Measurements from ENCODE around the gene DHODH.
A peak's percentile ranks its signal among the peaks of the same experiment; 100 is the strongest.
"Not testable (repeated sequence)": the region's sequence is repeated elsewhere in the genome, so short reads cannot be mapped to it uniquely, and the experiment has no call there.

The DHODH gene

GRCh38 chr16:72057313-72057712 is 48.8 kb downstream of the DHODH start:
- FAIRE-seq, result not testable (repeated sequence)

GRCh38 chr16:72059060-72059459 is 50.5 kb downstream of the DHODH start:
- FAIRE-seq, result not testable (repeated sequence)

DNA sequence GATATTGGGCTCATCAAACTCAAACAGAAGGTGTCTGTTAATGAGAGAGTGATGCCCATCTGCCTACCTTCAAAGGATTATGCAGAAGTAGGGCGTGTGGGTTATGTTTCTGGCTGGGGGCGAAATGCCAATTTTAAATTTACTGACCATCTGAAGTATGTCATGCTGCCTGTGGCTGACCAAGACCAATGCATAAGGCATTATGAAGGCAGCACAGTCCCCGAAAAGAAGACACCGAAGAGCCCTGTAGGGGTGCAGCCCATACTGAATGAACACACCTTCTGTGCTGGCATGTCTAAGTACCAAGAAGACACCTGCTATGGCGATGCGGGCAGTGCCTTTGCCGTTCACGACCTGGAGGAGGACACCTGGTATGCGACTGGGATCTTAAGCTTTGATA is 51.9 kb downstream of the DHODH start:
- FAIRE-seq, result no peak

- no peak for FAIRE-seq
Measured at GRCh38 chr16:72061564-72061963, 53.0 kb downstream of the DHODH start.

DNA sequence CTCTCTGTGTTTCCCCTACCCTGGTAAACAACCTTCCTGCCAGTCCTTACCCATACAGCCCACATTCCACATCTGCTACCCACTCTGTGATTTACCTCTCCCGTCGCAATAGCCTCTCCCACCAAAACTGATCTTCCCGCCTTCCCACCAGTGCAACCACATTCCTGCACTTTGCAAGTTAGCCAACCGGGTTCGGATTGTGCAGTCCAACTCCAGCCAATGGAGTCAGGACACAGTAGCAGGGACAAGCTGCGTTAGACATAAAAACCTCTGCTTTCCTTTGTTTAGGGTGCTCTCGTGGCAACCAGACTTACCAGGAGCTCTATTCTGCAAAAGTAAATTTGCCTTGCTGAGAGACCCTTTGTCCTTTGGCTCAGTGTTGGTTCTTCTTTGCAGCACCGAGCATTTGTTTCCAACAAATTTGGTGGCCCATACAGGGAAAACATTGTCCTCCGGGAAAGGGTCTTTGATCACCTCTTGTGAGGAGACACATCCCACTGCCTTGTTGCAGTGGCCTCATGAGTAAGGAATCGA is 55.9 kb downstream of the DHODH start:
- FAIRE-seq, result no peak

DNA sequence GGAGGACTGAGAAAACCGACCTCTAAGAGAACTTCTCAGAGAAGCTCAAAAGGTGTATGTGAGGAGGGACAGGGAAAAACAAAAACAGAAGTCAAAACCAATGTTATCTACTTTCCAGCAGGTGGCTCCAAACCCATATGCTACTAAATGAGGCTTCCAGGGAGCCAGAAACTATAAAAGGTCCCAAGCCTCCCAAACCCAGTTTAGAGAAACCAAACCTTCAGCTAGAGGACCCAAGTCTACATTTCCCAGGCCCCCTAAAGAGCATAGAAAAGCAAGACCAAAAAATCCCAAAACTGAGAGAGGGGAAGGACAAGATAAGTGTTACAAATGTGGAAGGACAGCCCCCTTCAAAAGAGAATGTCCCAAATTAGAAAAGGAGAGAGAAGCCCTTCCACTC is 58.2 kb downstream of the DHODH start:
- peak; percentile 87 for FAIRE-seq

- FAIRE-seq, result no peak
Measured at GRCh38 chr16:72068930-72069329, 60.4 kb downstream of the DHODH start.

GRCh38 chr16:72072514-72073342 is 64.2 kb downstream of the DHODH start:
- FAIRE-seq, result no peak

DNA sequence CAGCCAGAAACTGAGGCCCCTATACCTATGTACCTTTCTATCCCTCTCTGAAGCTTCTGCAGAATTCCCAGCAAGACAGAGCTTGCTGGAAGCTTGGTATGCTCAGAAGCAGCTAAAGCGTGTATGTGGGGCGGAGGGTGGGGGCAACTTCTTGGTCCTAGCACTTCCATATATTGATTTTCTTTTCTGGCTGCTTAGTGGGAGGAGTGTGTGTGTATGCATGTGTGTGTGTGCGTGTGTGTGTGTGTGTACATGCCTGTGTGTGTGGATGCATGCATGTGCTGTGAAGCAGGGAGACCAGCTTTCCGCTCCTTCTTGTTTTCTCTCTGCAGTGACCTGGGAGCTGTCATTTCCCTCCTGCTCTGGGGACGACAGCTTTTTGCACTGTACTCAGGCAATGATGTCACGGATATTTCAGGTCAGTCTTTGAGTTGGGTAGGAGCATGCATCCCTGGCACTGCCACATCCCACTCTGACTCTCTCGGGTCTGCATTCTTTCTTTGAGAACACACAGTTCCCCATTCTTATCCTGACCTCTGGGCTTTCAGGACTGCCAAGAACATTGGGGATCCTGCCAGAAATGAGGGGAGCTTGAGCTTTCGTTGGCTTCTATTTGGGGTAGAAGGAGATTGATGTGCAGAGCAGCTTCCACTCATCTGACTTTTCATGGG is 65.2 kb downstream of the DHODH start:
- FAIRE-seq, result no peak

DNA sequence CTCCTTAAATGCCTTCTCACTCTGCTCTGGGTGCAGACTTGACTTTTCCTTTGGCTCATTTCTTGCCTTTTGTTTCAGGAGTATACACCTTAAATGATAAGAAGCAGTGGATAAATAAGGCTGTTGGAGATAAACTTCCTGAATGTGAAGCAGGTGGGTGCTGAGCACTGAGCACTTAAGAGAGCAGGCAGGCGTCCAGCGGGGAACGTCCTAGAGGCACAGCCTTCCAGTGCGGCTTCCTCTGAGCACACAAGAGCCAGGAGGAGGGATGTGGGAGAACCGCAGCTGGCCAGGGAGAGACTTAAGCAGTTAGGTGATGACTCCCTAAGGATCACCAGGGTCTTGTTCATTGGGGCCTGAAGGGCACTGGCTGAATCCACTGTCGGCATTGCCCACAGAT is 66.5 kb downstream of the DHODH start:
- FAIRE-seq, result not testable (repeated sequence)
